ENCODE data around the gene SART3. TPM values are rescaled to one million over a fixed set of nuclear protein-coding genes. Genes with fewer than 3 reads are reported as not detected.

SART3 gene
- total RNA-seq, 1 experiment from 2014 or later = 89.4 TPM

DNA sequence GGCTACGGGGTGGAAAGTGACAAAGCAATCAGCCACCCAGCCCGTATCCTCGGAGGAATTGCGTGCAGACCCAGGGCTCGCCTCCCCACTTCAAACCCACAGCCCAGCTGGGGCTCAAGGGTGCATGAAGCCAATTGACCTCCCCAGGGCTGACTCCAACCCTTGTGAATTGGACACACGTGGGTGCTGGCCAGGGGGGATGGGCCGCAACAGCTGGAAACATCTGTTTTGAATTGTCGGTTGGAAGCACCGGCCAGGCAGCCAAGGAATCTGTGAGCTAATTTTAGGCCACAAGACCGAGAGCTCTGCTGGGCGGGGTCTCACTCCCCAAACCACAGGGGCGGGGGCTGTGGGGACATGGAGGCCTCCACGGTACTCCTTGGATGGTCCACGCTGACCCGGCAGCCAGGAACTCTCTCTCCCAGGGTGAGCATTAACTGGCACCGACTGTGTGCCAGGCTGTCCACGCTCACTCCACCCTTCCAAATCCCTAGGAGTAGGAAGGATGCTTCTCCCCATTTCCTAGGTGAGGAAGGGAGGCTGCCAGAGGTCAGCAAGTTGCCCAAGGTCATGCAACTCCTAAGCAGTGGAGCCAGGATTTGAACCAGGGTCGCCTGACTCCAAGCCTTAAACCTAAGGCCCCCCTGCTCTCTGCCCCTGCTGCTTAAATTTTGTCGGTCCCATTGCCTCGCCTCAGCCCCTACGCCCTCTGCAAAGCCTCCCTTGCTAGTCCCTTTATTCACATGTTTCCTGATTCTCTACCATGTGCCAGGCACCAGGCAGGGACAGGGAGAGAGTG, 48.8 kb upstream of the SART3 start:
- H3K9me3 ChIP-seq (ENCODE audit: control insufficient read depth, low read depth, low read length) = no peaks in the 10 kb centered on the region
- no peak overlapping the region for H2BK20ac ChIP-seq (ENCODE audit: low read depth, low read length, poor library complexity, severe bottlenecking)
- no peak overlapping the region for H2AFZ ChIP-seq (ENCODE audit: low read length)
- H2BK120ac ChIP-seq (ENCODE audit: low read depth, low read length, poor library complexity, severe bottlenecking) = no peak overlapping the region
- no peaks in the 10 kb centered on the region for H3K23me2 ChIP-seq (ENCODE audit: insufficient read length, low read depth, low read length, poor library complexity, severe bottlenecking)
- no CpG with 5 or more reads among the region's 21 CpGs for WGBS (ENCODE audit: extremely low coverage, insufficient read length, low lambda C conversion rate)
- Mint-ChIP-seq H3K9me3 (no peaks in the 10 kb centered on the region; a peak in 1 of 5 replicates), H3K27me3 (ENCODE audit: low read depth) (peaks cover 1% of the 10 kb centered on the region; the same call in 1 of the 2 replicates), H3K4me3 (no peak overlapping the region), H3K4me1 (peaks cover 18 to 35% of the 10 kb centered on the region in 2 experiments), H3K36me3 (ENCODE audit: insufficient read depth in 1 of 3, low read depth in 3 of 3) (no peaks in the 10 kb centered on the region), H3K27ac (peak overlapping the region in 1 of 3 experiments; percentile 70; a peak in 2 of 7 replicates)
- no peak overlapping the region for H4K5ac ChIP-seq (ENCODE audit: insufficient read length, low read depth, low read length)
- no peaks in the 10 kb centered on the region for H3K4me1 ChIP-seq (ENCODE audit: insufficient read depth, low read length)
- H3K56ac ChIP-seq (ENCODE audit: insufficient read length, low read depth, low read length) = no peak overlapping the region
- no peak for DNase-seq
- no peak overlapping the region for H3T11ph ChIP-seq (ENCODE audit: low read length)
- no peak overlapping the region for H3K14ac ChIP-seq (ENCODE audit: insufficient read depth, low read length)
- H4K8ac ChIP-seq (replicated peaks; ENCODE audit: insufficient read length, low read depth, low read length) = no peak overlapping the region
- no peaks in the 10 kb centered on the region for H3K79me1 ChIP-seq (ENCODE audit: insufficient read depth, low read depth, low read length, poor library complexity, severe bottlenecking)
- H2BK15ac ChIP-seq (ENCODE audit: low read depth, low read length) = no peak overlapping the region
- TF ChIP-seq CTCF (conservative IDR thresholded peaks at IDR 0.05) = no peak
- no peaks in the 10 kb centered on the region for H4K20me1 ChIP-seq (ENCODE audit: control insufficient read depth, insufficient read depth, insufficient read length)
- H3K27me3 ChIP-seq (ENCODE audit: insufficient read depth, low read length) = no peaks in the 10 kb centered on the region
- no peak overlapping the region for H3K4ac ChIP-seq (ENCODE audit: low read depth, low read length)
- H3K4me2 ChIP-seq (ENCODE audit: insufficient read depth, insufficient read length, low read length) = no peak overlapping the region
- no peak overlapping the region for H2BK5ac ChIP-seq (ENCODE audit: insufficient read length, low read length)
- H3K27ac ChIP-seq (ENCODE audit: insufficient read length, low read depth, low read length) = no peak overlapping the region
- no peaks in the 10 kb centered on the region for H3K79me2 ChIP-seq (ENCODE audit: insufficient read depth, low read length)
- H2BK12ac ChIP-seq (ENCODE audit: insufficient read length, low read depth, low read length) = no peak overlapping the region
- no peak overlapping the region for H3K23ac ChIP-seq (ENCODE audit: insufficient read length, low read depth, low read length)
- no peak overlapping the region for H3K18ac ChIP-seq (ENCODE audit: insufficient read length, low read depth, low read length)
- no peak overlapping the region for H4K91ac ChIP-seq (ENCODE audit: insufficient read length, low read depth, low read length)
- no peak overlapping the region for H3K9ac ChIP-seq (ENCODE audit: extremely low read depth, insufficient read length, low read length)
- no peak overlapping the region for H2AK5ac ChIP-seq (ENCODE audit: insufficient read length, low read length)

Measured in H9 (cell line).